Stimulated activated naive CD8-positive, alpha-beta T cell treated with anti-CD3 and anti-CD28 coated beads, Interleukin-15, Interleukin-2, amounts not matched to agents 100 ng/mL and 50 ng/mL, for 24 hours (primary cell): ENCODE results near the gene OGDHL.
"Not testable (repeated sequence)": the region's sequence is repeated elsewhere in the genome, so short reads cannot be mapped to it uniquely, and the experiment has no call there.

Source experiments
- H3K27ac Mint-ChIP-seq: one replicate; pipeline ENCODE4 v1.8.0; 2021; ENCODE audit warnings: mild to moderate bottlenecking, mixed read lengths
- H3K27me3 Mint-ChIP-seq: one replicate; pipeline ENCODE4 v1.8.0; 2021; ENCODE audit warnings: mixed read lengths
- H3K36me3 Mint-ChIP-seq: one replicate; pipeline ENCODE4 v1.8.0; 2021; ENCODE audit warnings: low read depth, mixed read lengths
- H3K4me1 Mint-ChIP-seq: one replicate; pipeline ENCODE4 v1.8.0; 2021; ENCODE audit warnings: low read depth, mixed read lengths
- H3K4me3 Mint-ChIP-seq: one replicate; pipeline ENCODE4 v1.8.0; 2021; ENCODE audit warnings: mild to moderate bottlenecking, mixed read lengths
- H3K9me3 Mint-ChIP-seq: one replicate; pipeline ENCODE4 v1.8.0; 2021; ENCODE audit warnings: mixed read lengths

The OGDHL gene

GRCh38 chr10:49761789-49762565, at the start of gene OGDHL:
Gene OGDHL, minus strand, starts transcription at chr10:49762323. Its CDS starts 3,731 bp downstream, at chr10:49758592.
- peaks cover 7% of the 10 kb centered on the region for H3K4me1 Mint-ChIP-seq
- H3K9me3 Mint-ChIP-seq, result peaks cover 4% of the 10 kb centered on the region
- H3K27ac Mint-ChIP-seq, result no peak within 1 kb of the TSS
- peak within 1 kb of the TSS; percentile 58 for H3K4me3 Mint-ChIP-seq
- H3K36me3 Mint-ChIP-seq, result no peaks in the 10 kb centered on the region
- peaks cover 41% of the 10 kb centered on the region for H3K27me3 Mint-ChIP-seq

- no peaks in the 10 kb centered on the region for H3K36me3 Mint-ChIP-seq
- peaks cover 7% of the 10 kb centered on the region for H3K9me3 Mint-ChIP-seq
Observed at GRCh38 chr10:49803988-49804387, 41.9 kb upstream of the OGDHL start.

DNA sequence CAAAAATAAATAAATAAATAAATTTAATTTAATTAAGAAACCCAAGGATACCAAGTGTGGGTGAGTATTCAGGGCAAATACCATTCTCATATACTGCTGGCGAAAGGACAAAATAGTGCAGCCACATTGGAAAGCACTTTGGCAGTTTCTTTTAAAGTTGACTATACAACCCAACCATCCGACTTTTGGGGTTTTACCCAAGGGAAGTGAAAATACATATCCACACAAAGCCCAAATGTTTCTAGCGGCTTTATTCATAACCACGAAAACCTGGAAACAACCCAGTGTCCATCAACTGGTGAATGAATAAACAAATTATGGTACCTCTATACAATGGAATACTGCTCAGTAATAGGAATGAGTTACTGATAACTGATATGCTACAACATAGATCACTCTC, 36.2 kb upstream of the OGDHL start:
- H3K27ac Mint-ChIP-seq, result no peak overlapping the region
- no peak overlapping the region for H3K4me3 Mint-ChIP-seq
- H3K27me3 Mint-ChIP-seq, result no peaks in the 10 kb centered on the region
- no peaks in the 10 kb centered on the region for H3K36me3 Mint-ChIP-seq
- H3K9me3 Mint-ChIP-seq, result no peaks in the 10 kb centered on the region
- H3K4me1 Mint-ChIP-seq, result no peaks in the 10 kb centered on the region

More at GRCh38 chr10:49803988-49804387, 41.9 kb upstream of the OGDHL start:
- Mint-ChIP-seq H3K4me1 (no peaks in the 10 kb centered on the region), H3K27ac (no peak overlapping the region), H3K27me3 (peaks cover 10% of the 10 kb centered on the region), H3K4me3 (no peak overlapping the region)

GRCh38 chr10:49791100-49791499, 29.0 kb upstream of the OGDHL start:
- Mint-ChIP-seq H3K36me3 (no peaks in the 10 kb centered on the region), H3K9me3 (no peaks in the 10 kb centered on the region), H3K27me3 (no peaks in the 10 kb centered on the region), H3K4me3 (no peak overlapping the region), H3K4me1 (no peaks in the 10 kb centered on the region), H3K27ac (no peak overlapping the region)

- no peaks in the 10 kb centered on the region for H3K36me3 Mint-ChIP-seq
Observed at GRCh38 chr10:49784681-49785080, 22.6 kb upstream of the OGDHL start.

DNA sequence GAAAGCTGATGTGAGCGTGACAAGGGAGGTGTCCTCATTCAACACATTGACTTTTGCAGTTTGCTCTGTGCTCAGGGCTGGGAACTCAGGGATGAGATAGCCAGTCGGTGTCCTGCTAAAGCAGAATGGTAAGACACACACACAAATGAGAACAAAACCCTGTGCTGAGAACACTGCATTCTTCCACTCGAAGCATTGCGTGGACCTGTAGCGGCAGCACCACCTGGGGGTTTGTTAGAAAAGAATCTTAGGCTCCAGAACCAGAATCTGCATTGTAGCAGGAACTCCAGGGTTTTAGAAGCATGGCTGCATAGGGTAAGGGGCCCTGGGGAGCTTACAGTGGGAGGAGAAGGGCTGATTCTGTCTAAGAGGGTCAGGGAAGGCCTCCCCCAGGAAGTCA, 21.5 kb upstream of the OGDHL start:
- Mint-ChIP-seq H3K4me1 (no peaks in the 10 kb centered on the region), H3K27ac (no peak overlapping the region), H3K36me3 (no peaks in the 10 kb centered on the region), H3K9me3 (no peaks in the 10 kb centered on the region), H3K27me3 (peaks cover 18% of the 10 kb centered on the region), H3K4me3 (no peak overlapping the region)

More at GRCh38 chr10:49784681-49785080, 22.6 kb upstream of the OGDHL start:
- H3K27ac Mint-ChIP-seq, result no peak overlapping the region
- no peaks in the 10 kb centered on the region for H3K9me3 Mint-ChIP-seq
- H3K4me1 Mint-ChIP-seq, result no peaks in the 10 kb centered on the region
- peaks cover 13% of the 10 kb centered on the region for H3K27me3 Mint-ChIP-seq
- no peak overlapping the region for H3K4me3 Mint-ChIP-seq

DNA sequence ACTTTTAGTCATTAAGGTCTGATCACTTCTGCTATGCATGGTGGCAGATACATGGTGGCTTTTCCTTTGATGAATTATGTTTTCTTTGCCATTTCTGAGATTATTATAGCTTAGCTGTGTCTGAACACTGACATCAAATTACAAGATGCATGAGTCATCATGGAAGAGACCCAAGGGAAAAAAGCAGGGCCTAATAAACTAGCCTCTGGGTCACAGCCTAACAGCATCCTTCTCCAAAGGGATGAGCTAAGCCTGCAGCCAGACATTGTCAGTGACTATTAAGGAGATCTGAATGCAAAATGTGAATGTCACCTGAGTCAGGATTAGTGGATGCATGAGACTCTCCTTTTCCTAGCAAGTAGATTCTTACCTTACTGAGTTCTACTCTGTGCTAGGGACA, 19.1 kb upstream of the OGDHL start:
- peaks cover 21% of the 10 kb centered on the region for H3K27me3 Mint-ChIP-seq
- no peak overlapping the region for H3K4me3 Mint-ChIP-seq
- H3K36me3 Mint-ChIP-seq, result no peaks in the 10 kb centered on the region
- no peaks in the 10 kb centered on the region for H3K9me3 Mint-ChIP-seq
- no peaks in the 10 kb centered on the region for H3K4me1 Mint-ChIP-seq
- H3K27ac Mint-ChIP-seq, result no peak overlapping the region

- no peaks in the 10 kb centered on the region for H3K4me1 Mint-ChIP-seq
- H3K9me3 Mint-ChIP-seq, result no peaks in the 10 kb centered on the region
- no peak overlapping the region for H3K4me3 Mint-ChIP-seq
- no peak overlapping the region for H3K27ac Mint-ChIP-seq
- peaks cover 19% of the 10 kb centered on the region for H3K27me3 Mint-ChIP-seq
- H3K36me3 Mint-ChIP-seq, result no peaks in the 10 kb centered on the region
Observed at GRCh38 chr10:49778197-49778596, 16.1 kb upstream of the OGDHL start.

GRCh38 chr10:49776851-49777250, 14.7 kb upstream of the OGDHL start:
- Mint-ChIP-seq H3K9me3 (no peaks in the 10 kb centered on the region), H3K36me3 (no peaks in the 10 kb centered on the region), H3K27me3 (peaks cover 26% of the 10 kb centered on the region), H3K4me3 (no peak overlapping the region), H3K27ac (no peak overlapping the region), H3K4me1 (no peaks in the 10 kb centered on the region)

DNA sequence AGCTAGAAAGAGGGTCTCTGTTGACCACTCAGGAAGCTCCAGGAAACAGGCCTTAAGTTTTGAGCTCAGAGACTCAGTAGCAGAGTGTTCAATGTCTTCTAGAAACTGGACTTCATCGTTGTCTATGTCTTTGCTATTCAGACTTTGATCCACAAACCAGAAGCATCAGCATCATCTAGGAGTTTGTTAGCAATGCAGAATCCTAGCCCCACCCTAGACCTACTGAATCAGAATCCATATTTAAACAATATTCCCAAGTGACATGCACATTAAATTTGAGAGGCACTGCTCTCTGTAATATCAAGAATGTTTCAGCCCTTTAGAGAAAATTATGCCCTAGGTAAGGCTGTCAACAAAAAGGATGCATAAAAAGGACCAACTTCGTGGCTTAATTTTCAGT, 12.9 kb upstream of the OGDHL start:
- Mint-ChIP-seq H3K36me3 (no peaks in the 10 kb centered on the region), H3K9me3 (no peaks in the 10 kb centered on the region), H3K4me3 (no peak overlapping the region), H3K27ac (no peak overlapping the region), H3K4me1 (peaks cover 4% of the 10 kb centered on the region), H3K27me3 (peaks cover 26% of the 10 kb centered on the region)

- not testable (repeated sequence) for H3K4me1 Mint-ChIP-seq, H3K4me3 Mint-ChIP-seq, H3K36me3 Mint-ChIP-seq, H3K27ac Mint-ChIP-seq, H3K9me3 Mint-ChIP-seq
- peaks cover 22% of the 10 kb centered on the region for H3K27me3 Mint-ChIP-seq
Observed at GRCh38 chr10:49772944-49773343, 10.8 kb upstream of the OGDHL start.

- peaks cover 40% of the 10 kb centered on the region for H3K27me3 Mint-ChIP-seq
- peak overlapping the region; percentile 7 for H3K4me3 Mint-ChIP-seq
- not testable (repeated sequence) for H3K9me3 Mint-ChIP-seq, H3K27ac Mint-ChIP-seq, H3K36me3 Mint-ChIP-seq, H3K4me1 Mint-ChIP-seq
Observed at GRCh38 chr10:49771046-49771445, 8.9 kb upstream of the OGDHL start.

GRCh38 chr10:49769692-49770091, 7.6 kb upstream of the OGDHL start:
- Mint-ChIP-seq H3K27me3 (peaks cover 37% of the 10 kb centered on the region), H3K4me1 (peaks cover 4% of the 10 kb centered on the region), H3K27ac (no peak overlapping the region), H3K9me3 (peaks cover 6% of the 10 kb centered on the region), H3K36me3 (no peaks in the 10 kb centered on the region), H3K4me3 (no peak overlapping the region)

DNA sequence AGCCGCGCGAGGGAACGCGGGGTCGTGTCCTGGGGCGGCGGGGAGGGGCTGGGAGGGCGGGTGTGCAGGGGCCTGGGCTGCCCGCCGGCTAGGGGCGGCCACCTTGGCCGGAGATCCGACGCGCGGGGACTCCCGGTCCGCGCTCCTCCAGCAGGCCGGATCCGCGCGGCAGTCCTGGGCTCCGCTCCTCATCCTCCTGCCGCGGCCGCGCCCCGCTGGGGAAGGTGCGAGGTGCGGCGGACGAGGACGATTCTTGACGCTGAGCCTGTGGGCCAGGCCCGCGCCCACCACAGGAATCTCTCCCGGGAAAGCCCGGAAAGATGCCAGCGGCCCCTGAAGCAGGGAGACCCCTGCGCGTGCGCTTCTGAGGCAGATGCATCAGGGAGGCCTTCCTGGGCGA, 6.6 kb upstream of the OGDHL start:
- no peak overlapping the region for H3K27ac Mint-ChIP-seq
- peaks cover 6% of the 10 kb centered on the region for H3K9me3 Mint-ChIP-seq
- peaks cover 4% of the 10 kb centered on the region for H3K4me1 Mint-ChIP-seq
- peaks cover 44% of the 10 kb centered on the region for H3K27me3 Mint-ChIP-seq
- no peaks in the 10 kb centered on the region for H3K36me3 Mint-ChIP-seq
- H3K4me3 Mint-ChIP-seq, result no peak overlapping the region

GRCh38 chr10:49768329-49768728, 6.2 kb upstream of the OGDHL start:
- Mint-ChIP-seq H3K27ac (no peak overlapping the region), H3K27me3 (peaks cover 48% of the 10 kb centered on the region), H3K4me3 (no peak overlapping the region), H3K36me3 (no peaks in the 10 kb centered on the region), H3K9me3 (peaks cover 6% of the 10 kb centered on the region), H3K4me1 (peaks cover 4% of the 10 kb centered on the region)

- H3K36me3 Mint-ChIP-seq, result no peaks in the 10 kb centered on the region
- H3K4me3 Mint-ChIP-seq, result no peak overlapping the region
- H3K27me3 Mint-ChIP-seq, result peaks cover 54% of the 10 kb centered on the region
- H3K4me1 Mint-ChIP-seq, result peaks cover 6% of the 10 kb centered on the region
- H3K9me3 Mint-ChIP-seq, result peaks cover 6% of the 10 kb centered on the region
- H3K27ac Mint-ChIP-seq, result no peak overlapping the region
Observed at GRCh38 chr10:49767752-49768151, 5.6 kb upstream of the OGDHL start.
